Measurements from ENCODE around the gene ZNF629.

- TF ChIP-seq CTCF (IDR thresholded peaks at IDR 0.05): no peak
- TF ChIP-seq RFX5 (IDR thresholded peaks at IDR 0.05): no peak
- no peak for TF ChIP-seq CBX8 (IDR thresholded peaks at IDR 0.05)
Observed at GRCh38 chr16:30771726-30772125, 15.3 kb downstream of the ZNF629 start.
